ENCODE measurements around the gene ZNF358.

The ZNF358 gene

GRCh38 chr19:7541828-7542443, 26.0 kb downstream of the ZNF358 start:
- no peaks in the 10 kb centered on the region for H3K9me3 ChIP-seq (ENCODE audit: insufficient read depth, low read length)
- H3K9me2 ChIP-seq (replicated peaks; ENCODE audit: insufficient read depth, low read length): no peaks in the 10 kb centered on the region
- H3K27ac ChIP-seq (ENCODE audit: low read depth, low read length): no peak overlapping the region
- no peak overlapping the region for H3K4me2 ChIP-seq (ENCODE audit: low read depth, low read length, poor library complexity, severe bottlenecking)
- H2AFZ ChIP-seq (ENCODE audit: low read depth, low read length, severe bottlenecking): no peak overlapping the region
- no peak overlapping the region for H3K4me3 ChIP-seq (ENCODE audit: insufficient read depth, low read length, poor library complexity, severe bottlenecking)
- TF ChIP-seq, protein P1, sequence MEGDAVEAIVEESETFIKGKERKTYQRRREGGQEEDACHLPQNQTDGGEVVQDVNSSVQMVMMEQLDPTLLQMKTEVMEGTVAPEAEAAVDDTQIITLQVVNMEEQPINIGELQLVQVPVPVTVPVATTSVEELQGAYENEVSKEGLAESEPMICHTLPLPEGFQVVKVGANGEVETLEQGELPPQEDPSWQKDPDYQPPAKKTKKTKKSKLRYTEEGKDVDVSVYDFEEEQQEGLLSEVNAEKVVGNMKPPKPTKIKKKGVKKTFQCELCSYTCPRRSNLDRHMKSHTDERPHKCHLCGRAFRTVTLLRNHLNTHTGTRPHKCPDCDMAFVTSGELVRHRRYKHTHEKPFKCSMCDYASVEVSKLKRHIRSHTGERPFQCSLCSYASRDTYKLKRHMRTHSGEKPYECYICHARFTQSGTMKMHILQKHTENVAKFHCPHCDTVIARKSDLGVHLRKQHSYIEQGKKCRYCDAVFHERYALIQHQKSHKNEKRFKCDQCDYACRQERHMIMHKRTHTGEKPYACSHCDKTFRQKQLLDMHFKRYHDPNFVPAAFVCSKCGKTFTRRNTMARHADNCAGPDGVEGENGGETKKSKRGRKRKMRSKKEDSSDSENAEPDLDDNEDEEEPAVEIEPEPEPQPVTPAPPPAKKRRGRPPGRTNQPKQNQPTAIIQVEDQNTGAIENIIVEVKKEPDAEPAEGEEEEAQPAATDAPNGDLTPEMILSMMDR (IDR thresholded peaks at IDR 0.05; ENCODE audit: insufficient read depth, low read length, poor library complexity, severe bottlenecking): no peak
- no peak for TF ChIP-seq EZH2phosphoT487 (conservative IDR thresholded peaks at IDR 0.05; ENCODE audit: low read length)
- no peaks in the 10 kb centered on the region for H3K79me2 ChIP-seq (ENCODE audit: insufficient read depth, low read length)
- no peaks in the 10 kb centered on the region for H3F3A ChIP-seq (ENCODE audit: insufficient read depth)
- no peaks in the 10 kb centered on the region for H3K36me3 ChIP-seq (ENCODE audit: low read length)
- no peaks in the 10 kb centered on the region for H4K20me1 ChIP-seq (ENCODE audit: low read depth, low read length)
- no peaks in the 10 kb centered on the region for H3K27me3 ChIP-seq (ENCODE audit: low read length)
- no peak overlapping the region for H3K9ac ChIP-seq (ENCODE audit: low read length)

DNA sequence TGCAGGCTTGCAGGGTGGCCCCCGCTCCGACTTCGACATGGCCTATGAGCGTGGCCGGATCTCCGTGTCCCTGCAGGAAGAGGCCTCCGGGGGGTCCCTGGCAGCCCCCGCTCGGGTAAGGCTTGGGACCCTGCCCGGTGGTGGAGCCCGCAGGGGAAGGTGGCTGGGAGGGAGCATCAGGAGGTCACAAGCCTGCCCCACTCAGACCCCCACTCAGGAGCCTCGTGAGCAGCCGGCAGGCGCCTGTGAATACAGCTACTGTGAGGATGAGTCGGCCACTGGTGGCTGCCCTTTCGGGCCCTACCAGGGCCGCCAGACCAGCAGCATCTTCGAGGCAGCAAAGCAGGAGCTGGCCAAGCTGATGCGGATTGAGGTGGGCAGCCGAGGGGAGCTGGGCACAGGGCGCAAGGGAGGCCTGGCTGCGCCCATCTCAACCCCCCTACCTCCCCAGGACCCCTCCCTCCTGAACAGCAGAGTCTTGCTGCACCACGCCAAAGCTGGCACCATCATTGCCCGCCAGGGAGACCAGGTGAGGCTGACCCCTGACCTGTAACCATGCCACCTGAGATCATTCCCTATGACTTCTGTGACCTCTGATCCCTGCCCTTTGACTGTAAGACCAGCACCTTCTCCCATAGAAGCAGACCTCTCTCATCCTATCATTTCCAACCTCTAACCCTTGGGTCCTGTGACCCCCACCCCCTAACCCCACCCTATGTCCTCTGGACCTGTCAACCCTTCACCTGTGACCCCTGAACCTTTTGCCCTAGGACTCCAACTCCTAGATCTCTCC, 26.8 kb downstream of the ZNF358 start:
- Histone ChIP-seq H3K27me3 (ENCODE audit: low read length) (no peaks in the 10 kb centered on the region), H3K9me2 (replicated peaks; ENCODE audit: insufficient read depth, low read length) (no peaks in the 10 kb centered on the region), H3K9me3 (ENCODE audit: insufficient read depth, low read length) (no peaks in the 10 kb centered on the region), H3K4me3 (ENCODE audit: insufficient read depth, low read length, poor library complexity, severe bottlenecking) (no peak overlapping the region), H3K79me2 (ENCODE audit: insufficient read depth, low read length) (no peaks in the 10 kb centered on the region), H3F3A (ENCODE audit: insufficient read depth) (no peaks in the 10 kb centered on the region), H2AFZ (ENCODE audit: low read depth, low read length, severe bottlenecking) (no peak overlapping the region), H3K4me2 (ENCODE audit: low read depth, low read length, poor library complexity, severe bottlenecking) (no peak overlapping the region), H3K27ac (ENCODE audit: low read depth, low read length) (no peak overlapping the region), H4K20me1 (ENCODE audit: low read depth, low read length) (no peaks in the 10 kb centered on the region), H3K9ac (ENCODE audit: low read length) (no peak overlapping the region), H3K36me3 (ENCODE audit: low read length) (no peaks in the 10 kb centered on the region)
- TF ChIP-seq EZH2phosphoT487 (conservative IDR thresholded peaks at IDR 0.05; ENCODE audit: low read length): no peak
- TF ChIP-seq, protein P1 (IDR thresholded peaks at IDR 0.05; ENCODE audit: insufficient read depth, low read length, poor library complexity, severe bottlenecking): no peak

- no peaks in the 10 kb centered on the region for H3K9me3 ChIP-seq (ENCODE audit: insufficient read depth, low read length)
- no peak overlapping the region for H3K4me3 ChIP-seq (ENCODE audit: insufficient read depth, low read length, poor library complexity, severe bottlenecking)
- no peaks in the 10 kb centered on the region for H3F3A ChIP-seq (ENCODE audit: insufficient read depth)
- TF ChIP-seq, protein P1 (IDR thresholded peaks at IDR 0.05; ENCODE audit: insufficient read depth, low read length, poor library complexity, severe bottlenecking): no peak
- TF ChIP-seq EZH2phosphoT487 (conservative IDR thresholded peaks at IDR 0.05; ENCODE audit: low read length): no peak
- no peak overlapping the region for H3K4me2 ChIP-seq (ENCODE audit: low read depth, low read length, poor library complexity, severe bottlenecking)
- no peaks in the 10 kb centered on the region for H3K9me2 ChIP-seq (replicated peaks; ENCODE audit: insufficient read depth, low read length)
- H3K9ac ChIP-seq (ENCODE audit: low read length): no peak overlapping the region
- H3K79me2 ChIP-seq (ENCODE audit: insufficient read depth, low read length): no peaks in the 10 kb centered on the region
- H3K27ac ChIP-seq (ENCODE audit: low read depth, low read length): no peak overlapping the region
- H4K20me1 ChIP-seq (ENCODE audit: low read depth, low read length): no peaks in the 10 kb centered on the region
- no peak overlapping the region for H2AFZ ChIP-seq (ENCODE audit: low read depth, low read length, severe bottlenecking)
- H3K36me3 ChIP-seq (ENCODE audit: low read length): no peaks in the 10 kb centered on the region
- no peaks in the 10 kb centered on the region for H3K27me3 ChIP-seq (ENCODE audit: low read length)
Observed at GRCh38 chr19:7544626-7545025, 28.7 kb downstream of the ZNF358 start.

Data from SU-DHL-6 (cell line).